ENCODE measurements around the gene CLN3. TPM values are rescaled to one million over a fixed set of nuclear protein-coding genes. Genes with fewer than 3 reads are reported as not detected.

Gene CLN3
- total RNA-seq, 1 donor, result 18.4 TPM

DNA sequence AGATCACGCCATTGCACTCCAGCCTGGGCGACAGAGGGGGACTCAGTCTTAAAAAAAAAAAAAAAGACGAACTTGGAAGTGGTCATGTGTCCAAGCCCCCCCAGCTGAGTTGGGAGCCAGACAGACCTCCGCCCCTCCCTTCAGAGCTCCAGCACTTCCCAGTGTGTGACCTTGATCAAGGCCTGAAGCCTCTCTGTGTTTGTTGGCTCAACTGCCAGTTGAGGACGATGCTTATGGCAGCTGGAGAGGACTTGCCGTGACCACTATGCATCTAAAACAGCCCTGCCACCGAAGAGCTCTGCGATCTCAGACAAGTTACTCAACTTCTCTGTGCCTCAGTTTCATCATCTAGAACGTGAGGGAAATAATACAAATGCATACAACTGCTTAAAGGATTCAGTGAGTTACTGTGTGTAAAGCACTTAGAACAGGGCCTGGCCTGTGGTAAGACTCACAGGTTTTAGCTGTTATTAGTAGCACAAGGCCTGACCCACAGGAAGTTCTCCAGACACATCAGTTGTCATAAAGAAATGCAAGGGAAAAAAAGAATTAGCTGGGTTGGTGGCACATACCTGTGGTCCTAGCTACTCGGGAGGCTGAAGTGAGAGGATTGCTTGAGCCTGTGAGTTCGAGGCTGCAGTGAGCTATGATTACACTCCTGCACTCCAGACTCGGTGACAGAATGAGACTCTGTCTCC lies 21.8 kb upstream of the CLN3 start:
- no peak overlapping the region for H3K4me3 ChIP-seq (ENCODE audit: low read depth, low read length)
- no peak for DNase-seq (ENCODE audit: low read depth)

GRCh38 chr16:28511801-28512789 lies 20.2 kb upstream of the CLN3 start:
- no peak overlapping the region for H3K4me3 ChIP-seq (ENCODE audit: low read depth, low read length)
- TF ChIP-seq, protein P1, sequence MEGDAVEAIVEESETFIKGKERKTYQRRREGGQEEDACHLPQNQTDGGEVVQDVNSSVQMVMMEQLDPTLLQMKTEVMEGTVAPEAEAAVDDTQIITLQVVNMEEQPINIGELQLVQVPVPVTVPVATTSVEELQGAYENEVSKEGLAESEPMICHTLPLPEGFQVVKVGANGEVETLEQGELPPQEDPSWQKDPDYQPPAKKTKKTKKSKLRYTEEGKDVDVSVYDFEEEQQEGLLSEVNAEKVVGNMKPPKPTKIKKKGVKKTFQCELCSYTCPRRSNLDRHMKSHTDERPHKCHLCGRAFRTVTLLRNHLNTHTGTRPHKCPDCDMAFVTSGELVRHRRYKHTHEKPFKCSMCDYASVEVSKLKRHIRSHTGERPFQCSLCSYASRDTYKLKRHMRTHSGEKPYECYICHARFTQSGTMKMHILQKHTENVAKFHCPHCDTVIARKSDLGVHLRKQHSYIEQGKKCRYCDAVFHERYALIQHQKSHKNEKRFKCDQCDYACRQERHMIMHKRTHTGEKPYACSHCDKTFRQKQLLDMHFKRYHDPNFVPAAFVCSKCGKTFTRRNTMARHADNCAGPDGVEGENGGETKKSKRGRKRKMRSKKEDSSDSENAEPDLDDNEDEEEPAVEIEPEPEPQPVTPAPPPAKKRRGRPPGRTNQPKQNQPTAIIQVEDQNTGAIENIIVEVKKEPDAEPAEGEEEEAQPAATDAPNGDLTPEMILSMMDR (IDR thresholded peaks at IDR 0.05; ENCODE audit: insufficient read depth, low read length), result no peak
- DNase-seq (ENCODE audit: low read depth), result no peak

More for the DNA sequence above, 21.8 kb upstream of the CLN3 start:
- TF ChIP-seq, protein P1 (IDR thresholded peaks at IDR 0.05; ENCODE audit: insufficient read depth, low read length), result no peak

- H3K4me3 ChIP-seq (ENCODE audit: low read depth, low read length), result no peak overlapping the region
- no peak for DNase-seq (ENCODE audit: low read depth)
- TF ChIP-seq, protein P1 (IDR thresholded peaks at IDR 0.05; ENCODE audit: insufficient read depth, low read length), result no peak
Observed at GRCh38 chr16:28511031-28511430, 19.2 kb upstream of the CLN3 start.

GRCh38 chr16:28505489-28506137 lies 13.7 kb upstream of the CLN3 start:
- DNase-seq (ENCODE audit: low read depth), result no peak
- TF ChIP-seq, protein P1 (IDR thresholded peaks at IDR 0.05; ENCODE audit: insufficient read depth, low read length), result no peak

GRCh38 chr16:28504707-28505404 lies 13.0 kb upstream of the CLN3 start:
- H3K4me3 ChIP-seq (ENCODE audit: low read depth, low read length), result no peak overlapping the region
- TF ChIP-seq, protein P1 (IDR thresholded peaks at IDR 0.05; ENCODE audit: insufficient read depth, low read length), result no peak
- no peak for DNase-seq (ENCODE audit: low read depth)

More at GRCh38 chr16:28505489-28506137, 13.7 kb upstream of the CLN3 start:
- no peak overlapping the region for H3K4me3 ChIP-seq (ENCODE audit: low read depth, low read length)

All from fibroblast of the aortic adventitia (primary cell).